Femur (tissue), 1 donor: Measurements from ENCODE around the gene COL6A1.
"Not testable (repeated sequence)": the region's sequence is repeated elsewhere in the genome, so short reads cannot be mapped to it uniquely, and the experiment has no call there.

ENCODE experiments used
- DNase-seq: peaks from one replicate; pipeline ENCODE4 v3.0.0-alpha.2; 2017

The COL6A1 gene

GRCh38 chr21:45945066-45945867 lies 36.3 kb upstream of the COL6A1 start:
- no peak for DNase-seq

GRCh38 chr21:45945868-45946210 lies 35.7 kb upstream of the COL6A1 start:
- no peak for DNase-seq

DNA sequence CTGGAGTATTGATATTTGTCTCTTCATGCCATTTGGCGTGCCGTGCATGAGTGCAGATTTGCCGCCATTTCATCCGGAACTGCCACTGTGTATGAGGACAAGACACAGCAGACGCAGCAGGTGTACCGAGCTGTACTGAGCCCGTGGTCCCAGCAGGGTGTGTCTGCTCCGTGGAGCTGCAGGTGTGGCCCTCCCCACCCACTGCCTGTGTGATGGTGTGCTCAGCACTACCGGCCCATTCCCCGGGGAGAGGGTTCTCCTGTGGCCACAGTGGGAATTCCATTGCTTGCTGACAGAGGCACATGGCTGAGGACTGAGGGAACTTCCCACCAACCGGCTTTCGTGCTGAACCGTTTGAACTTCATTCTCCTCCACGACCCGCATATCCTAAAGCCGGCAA lies 34.3 kb upstream of the COL6A1 start:
- no peak for DNase-seq

GRCh38 chr21:45947716-45948255 lies 33.8 kb upstream of the COL6A1 start:
- DNase-seq, result no peak

GRCh38 chr21:45948576-45949141 lies 32.9 kb upstream of the COL6A1 start:
- no peak for DNase-seq

DNA sequence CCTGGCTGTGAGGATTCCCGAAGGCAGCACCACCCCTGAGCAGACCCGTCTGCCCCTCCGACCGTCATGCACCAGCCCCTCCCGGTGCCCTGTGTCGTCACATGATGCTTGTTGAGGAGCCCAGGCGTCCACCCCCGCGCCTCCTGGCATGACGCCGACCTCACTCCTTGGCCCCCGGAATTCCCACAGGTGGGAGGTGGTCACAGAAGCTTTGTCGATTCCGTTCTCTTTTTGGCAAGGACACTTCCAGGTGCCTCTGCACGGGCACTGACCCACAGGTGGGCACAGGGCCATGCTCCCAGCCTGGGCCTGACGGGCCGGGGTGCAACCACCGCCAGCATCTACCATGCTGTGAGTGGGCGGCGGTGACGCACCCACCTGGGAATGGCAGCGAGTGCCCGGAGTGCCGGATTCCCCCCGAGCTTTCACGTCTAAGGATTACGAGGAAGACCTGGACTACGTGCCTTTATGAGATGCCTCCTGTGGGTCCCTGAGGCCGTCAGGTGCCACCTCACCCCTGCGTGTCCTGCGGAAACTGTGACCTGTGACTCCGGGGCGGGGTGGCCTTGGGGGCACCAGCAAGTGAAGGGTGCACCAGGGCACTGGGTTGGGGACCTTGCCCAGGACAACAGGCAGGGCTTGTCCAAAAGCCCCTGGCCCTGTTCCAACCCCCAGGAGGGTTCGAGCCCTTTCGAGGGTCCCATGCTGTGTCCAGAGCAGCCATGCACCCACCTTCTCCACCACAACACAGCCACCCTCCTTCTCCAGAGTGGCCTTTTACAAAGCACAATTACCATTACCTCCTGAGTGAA lies 31.4 kb upstream of the COL6A1 start:
- DNase-seq, result peak; percentile 44

- peak; percentile 86 for DNase-seq
These were observed 30.6 kb upstream of the COL6A1 start for GRCh38 chr21:45950740-45951515.

- DNase-seq, result no peak
These were observed 29.9 kb upstream of the COL6A1 start for GRCh38 chr21:45951676-45952075.

DNA sequence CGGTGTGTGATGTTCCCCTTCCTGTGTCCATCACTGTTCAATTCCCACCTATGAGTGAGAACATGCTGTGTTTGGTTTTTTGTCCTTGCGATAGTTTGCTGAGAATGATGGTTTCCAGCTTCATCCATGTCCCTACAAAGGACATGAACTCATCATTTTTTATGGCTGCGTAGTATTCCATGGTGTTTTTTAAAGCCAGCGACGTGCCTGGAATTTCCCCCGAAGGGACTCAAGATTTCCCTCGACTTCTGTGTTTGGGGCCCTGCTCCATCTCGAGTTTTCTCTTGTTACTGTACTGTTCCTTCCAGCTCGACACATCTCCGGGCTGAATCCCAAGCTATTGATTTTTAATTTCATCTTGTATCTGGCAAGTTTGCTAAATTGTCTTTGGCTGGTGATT lies 29.0 kb upstream of the COL6A1 start:
- not testable (repeated sequence) for DNase-seq

- DNase-seq, result no peak
These were observed 28.6 kb upstream of the COL6A1 start for GRCh38 chr21:45952974-45953373.

GRCh38 chr21:45954261-45954660 lies 27.3 kb upstream of the COL6A1 start:
- no peak for DNase-seq

GRCh38 chr21:45954921-45955320 lies 26.6 kb upstream of the COL6A1 start:
- DNase-seq, result no peak

DNA sequence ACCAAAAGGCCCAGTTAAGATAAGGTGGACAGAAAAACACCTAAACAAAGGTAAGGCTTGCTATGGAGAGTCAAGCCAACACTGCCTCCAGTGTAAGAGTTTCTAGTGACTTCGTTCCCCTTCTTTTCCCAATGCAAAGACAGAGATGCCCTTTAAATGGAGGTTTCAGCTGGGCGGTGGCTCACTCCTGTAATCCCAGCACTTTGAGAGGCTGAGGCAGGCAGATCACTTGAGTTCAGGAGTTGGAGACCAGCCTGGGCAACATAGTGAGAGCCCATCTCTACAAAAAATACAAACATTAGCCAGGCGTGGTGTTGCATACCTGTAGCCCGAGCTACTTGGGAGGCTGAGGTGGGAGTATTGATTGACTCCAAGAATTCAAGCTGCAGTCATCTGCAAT lies 24.0 kb upstream of the COL6A1 start:
- DNase-seq, result no peak

GRCh38 chr21:45957981-45958600 lies 23.5 kb upstream of the COL6A1 start:
- peak; percentile 79 for DNase-seq

- DNase-seq, result no peak
These were observed 22.4 kb upstream of the COL6A1 start for GRCh38 chr21:45959182-45959581.

GRCh38 chr21:45959779-45960390 lies 21.7 kb upstream of the COL6A1 start:
- DNase-seq, result no peak

DNA sequence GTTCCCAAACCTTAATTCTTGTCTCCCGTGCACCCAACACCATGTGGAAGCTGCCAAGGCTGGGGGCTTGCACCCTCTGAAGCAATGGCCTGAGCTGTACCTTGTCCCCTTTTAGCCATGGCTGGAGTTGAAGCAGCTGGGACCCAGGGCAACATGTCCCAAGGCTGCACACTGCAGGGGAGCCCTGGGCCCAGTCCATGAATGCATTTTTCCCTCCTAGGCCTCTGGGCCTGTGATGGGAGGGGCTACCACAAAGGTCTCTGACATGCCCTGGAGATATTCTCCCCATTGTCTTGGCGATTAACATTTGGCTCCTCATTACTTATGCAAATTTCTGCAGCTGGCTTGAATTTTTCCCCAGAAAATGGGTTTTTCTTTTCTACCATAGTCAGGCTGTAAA lies 20.2 kb upstream of the COL6A1 start:
- not testable (repeated sequence) for DNase-seq

DNA sequence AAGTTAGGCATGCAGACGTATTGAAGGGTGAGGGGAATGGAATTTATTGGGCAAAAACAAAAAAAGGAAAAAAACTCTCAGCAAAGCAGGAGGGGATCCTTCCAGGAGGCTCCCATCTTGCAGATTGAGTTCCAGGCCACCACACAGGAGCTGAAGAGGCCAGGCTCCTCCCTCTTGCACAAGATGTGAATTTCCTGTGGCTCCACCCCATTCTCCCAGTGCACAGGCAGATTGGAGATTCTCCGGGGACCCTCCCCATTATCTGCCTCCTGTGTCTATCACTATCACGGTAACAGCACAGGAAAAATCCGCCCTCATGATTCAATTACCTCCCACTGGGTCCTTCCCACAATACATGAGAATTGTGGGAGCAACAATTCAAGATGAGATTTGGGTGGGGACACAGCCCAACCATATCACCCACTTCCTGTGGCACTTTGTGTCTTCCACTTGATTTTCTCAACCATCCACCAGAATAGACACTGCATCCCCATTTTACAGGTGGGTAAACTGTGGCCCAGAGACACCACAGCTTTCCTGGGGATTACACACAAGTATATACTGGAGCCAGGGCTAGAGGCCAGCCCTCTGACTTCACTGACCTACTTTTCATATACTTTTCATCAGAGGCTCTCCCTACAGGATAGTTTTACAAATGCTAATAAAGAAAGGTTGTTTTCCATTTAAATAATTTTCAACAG lies 18.9 kb upstream of the COL6A1 start:
- peak; percentile 52 for DNase-seq

DNA sequence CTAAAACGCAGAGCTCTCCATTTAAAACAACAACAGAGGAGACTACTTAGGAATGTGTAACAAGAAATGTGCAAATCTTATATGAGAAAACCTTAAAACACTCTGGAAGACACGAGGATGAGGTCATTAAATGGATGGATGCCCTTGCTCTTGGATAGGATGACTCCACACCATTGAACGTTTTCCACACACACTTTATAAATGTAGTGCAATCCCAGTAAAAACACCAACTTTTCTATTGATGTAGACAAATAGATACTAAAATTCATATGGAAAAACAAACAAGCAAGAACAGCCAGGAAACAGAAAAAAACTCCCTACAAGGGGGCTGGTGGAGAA lies 18.4 kb upstream of the COL6A1 start:
- DNase-seq, result peak; percentile 61

DNA sequence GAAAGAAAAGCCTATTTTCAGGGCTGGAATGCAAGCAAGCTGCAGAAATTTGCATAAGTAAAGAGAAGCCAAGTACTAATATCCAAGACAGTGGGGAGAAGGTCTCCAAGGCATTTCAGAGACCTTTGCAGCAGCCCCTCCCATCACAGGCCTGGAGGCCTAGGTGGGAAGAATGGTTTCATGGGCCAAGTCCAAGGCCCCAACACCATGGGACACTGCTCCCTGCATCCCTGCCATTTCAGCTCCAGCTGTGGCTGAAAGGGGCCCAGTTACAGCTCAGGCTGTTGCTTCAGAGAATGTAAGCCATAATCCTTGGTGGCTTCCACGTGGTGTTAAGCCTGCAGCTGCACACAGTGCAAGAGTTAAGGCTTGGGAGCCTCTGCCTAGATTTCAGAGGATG lies 16.9 kb upstream of the COL6A1 start:
- no peak for DNase-seq

GRCh38 chr21:45965084-45965809 lies 16.3 kb upstream of the COL6A1 start:
- DNase-seq, result no peak
